Stimulated activated CD4-positive, alpha-beta T cell treated with anti-CD3 and anti-CD28 coated beads, TNF-alpha, amount 100 ng/mL, for 48 hours (primary cell): ENCODE results near the gene URM1.

Experiments used
- DNase-seq, 3 donors: peaks; one replicate each; pipeline ENCODE4 v3.0.0-alpha.2; 2020; ENCODE audit warnings: low read depth in 3 of 3

URM1 gene

DNA sequence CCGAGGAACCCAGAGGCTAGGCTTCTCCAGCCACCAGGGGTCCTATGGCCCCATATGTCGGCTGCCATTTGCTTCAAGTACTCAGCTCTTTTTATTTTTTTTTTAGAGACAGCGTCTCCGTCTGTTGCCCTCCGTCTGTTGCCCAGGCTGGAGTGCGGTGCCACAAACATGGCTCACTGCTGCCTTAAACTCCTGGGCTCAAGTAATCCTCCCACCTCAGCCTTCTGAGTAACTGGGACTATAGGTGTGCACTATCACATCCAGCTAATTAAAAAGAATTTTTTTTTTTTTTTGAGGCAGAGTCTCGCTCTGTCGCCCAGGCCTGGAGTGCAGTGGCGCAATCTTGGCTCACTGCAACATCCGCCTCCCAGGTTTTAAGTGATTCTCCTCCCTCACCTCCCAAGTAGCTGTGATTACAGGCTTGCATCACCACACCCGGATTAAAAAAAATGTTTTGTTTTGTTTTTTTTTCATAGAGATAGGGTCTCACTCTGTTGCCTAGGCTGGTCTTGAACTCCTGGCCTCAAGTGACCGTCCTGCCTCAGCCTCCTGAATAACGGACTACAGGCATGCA is 58.4 kb downstream of the URM1 start:
- no peak for DNase-seq

DNA sequence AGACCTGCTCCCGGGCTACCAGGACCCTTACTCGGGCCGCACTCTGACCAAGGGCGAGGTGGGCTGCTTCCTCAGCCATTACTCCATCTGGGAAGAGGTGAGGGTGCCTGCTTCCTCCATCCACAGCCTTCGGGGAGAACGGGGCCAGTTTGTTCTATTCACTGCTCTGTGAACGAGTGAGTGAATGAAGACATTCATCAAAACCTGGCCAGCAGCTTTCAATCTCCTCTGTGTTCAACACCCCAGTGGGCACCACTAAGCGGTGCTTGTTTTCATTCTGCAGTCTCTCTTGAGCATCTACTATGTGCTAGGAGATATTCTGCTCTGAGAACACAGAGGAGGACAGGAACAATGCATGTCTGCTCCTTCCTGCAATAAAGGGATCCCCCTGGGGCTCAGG is 60.0 kb downstream of the URM1 start:
- DNase-seq: no peak

DNA sequence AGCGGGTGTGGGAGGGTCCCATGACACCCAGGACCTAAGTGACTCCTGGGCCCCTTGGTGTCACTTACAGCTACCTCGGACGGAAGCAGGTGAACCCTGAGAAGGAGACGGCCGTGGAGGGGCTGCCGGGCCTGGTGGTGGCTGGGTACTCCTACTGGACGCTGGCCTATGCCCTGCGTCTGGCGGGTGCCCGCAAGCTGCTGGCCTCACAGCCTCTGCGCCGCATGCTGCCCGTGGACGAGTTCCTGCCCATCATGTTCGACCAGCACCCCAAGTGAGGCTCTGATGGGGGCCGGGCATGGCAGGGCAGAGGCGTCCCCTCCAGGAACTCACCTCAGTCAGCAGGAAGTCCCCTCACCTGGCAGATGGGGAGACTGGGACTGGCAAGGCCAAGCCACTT is 63.2 kb downstream of the URM1 start:
- no peak for DNase-seq

DNA sequence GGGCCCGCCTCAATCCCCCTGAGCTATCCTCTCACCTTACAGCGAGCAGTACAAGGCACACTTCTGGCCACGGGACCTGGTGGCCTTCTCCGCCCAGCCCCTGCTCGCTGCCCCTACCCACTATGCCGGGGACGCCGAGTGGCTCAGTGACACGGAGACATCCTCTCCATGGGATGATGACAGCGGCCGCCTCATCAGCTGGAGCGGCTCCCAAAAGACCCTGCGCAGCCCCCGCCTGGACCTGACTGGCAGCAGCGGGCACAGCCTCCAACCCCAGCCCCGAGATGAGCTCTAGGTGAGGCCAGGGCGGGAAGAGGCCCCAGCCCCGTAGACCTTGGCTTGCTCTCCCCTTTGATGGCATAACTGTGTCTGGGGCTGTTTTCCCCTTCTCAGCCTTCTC is 64.4 kb downstream of the URM1 start:
- DNase-seq: no peak

DNA sequence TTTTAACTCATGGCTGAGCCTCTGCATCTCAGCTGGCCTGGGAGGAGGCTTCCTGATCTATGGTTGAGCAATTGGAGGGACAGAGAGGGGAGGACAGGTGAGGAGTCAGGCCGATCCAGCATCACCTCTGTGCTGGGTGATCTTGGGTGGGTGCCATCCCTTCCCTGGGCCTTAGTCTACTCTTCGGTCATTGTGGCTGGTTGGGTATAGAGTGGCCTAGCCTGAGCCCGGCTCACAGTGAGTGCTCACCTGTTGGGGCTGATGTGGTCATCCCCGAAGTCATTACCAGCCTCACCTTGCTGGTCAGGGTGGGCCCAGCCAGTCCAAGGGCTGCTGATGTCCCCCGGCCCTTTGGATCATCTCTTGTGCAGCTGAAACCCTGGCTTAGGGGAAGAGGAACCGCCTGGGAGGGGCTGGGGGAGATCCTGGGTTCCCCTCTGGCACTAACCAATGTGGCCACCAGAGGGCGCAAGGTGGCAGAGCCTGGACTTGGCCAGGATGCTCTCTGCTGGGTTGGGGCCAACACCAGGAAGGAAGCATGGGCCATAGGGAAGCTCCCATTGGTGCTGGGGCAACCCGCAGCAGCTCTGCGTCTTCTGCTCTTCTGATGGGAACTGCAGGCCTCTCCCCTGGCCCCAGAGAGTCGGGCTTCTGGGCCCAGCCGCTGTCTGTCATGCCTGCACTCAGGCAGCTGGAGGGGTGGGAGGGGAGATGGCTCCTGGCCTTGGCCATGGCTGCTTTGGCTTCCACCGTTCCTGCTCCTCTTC is 67.4 kb downstream of the URM1 start:
- DNase-seq: peak; percentile 69 to 83 (median 83)

DNA sequence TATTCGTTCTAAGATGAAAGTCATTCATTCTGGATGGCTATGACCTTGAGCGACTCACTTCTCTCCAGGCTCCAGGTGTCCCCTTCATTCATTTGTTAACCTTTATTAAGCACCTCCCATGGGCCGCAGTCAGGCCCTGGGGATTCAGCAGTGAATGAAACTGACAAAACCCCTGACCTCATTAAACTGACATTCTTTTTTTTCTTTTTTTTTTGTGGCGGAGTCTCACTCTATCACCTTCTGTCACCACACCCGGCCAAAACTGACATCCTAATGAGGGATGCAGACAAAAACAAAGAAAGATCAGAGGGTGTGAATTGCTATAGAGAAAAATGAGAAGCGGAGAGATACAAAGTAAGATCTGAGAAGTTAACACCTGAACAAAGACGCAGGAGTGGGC is 68.1 kb downstream of the URM1 start:
- DNase-seq: no peak
